Nephron (organoid): ENCODE results near the gene ALK.

Experiments
- H3K27ac Mint-ChIP-seq, 3 experiments: 2 replicates each; pipeline ENCODE4 v1.8.0; 2020; ENCODE audit warnings: mixed read lengths in 3 of 3, mild to moderate bottlenecking in 2 of 3, moderate library complexity in 1 of 3
- H3K27me3 Mint-ChIP-seq: 2 replicates; pipeline ENCODE4 v1.8.0; 2021; ENCODE audit warnings: low read depth, mild to moderate bottlenecking, moderate library complexity, mixed read lengths
- H3K36me3 Mint-ChIP-seq: 2 replicates; pipeline ENCODE4 v1.8.0; 2020; ENCODE audit warnings: low read depth, mixed read lengths
- H3K4me1 Mint-ChIP-seq: 2 replicates; pipeline ENCODE4 v1.8.0; 2020; ENCODE audit warnings: mixed read lengths
- H3K4me3 Mint-ChIP-seq, 3 experiments: 2 replicates each; pipeline ENCODE4 v1.8.0; 2020; ENCODE audit warnings: mild to moderate bottlenecking in 3 of 3, mixed read lengths in 3 of 3, moderate library complexity in 2 of 3
- H3K9me3 Mint-ChIP-seq: 2 replicates; pipeline ENCODE4 v1.8.0; 2020; ENCODE audit warnings: mixed read lengths
- TF ChIP-seq, protein P1 (sequence below), 3 experiments: fragments of 200-600 bp; sonication (generic); IDR thresholded peaks; one replicate each; pipeline ENCODE4 v1.5.0; 2021; ENCODE audit warnings: antibody characterized with exemption in 3 of 3; ENCODE audit not compliant: unreplicated experiment in 3 of 3

Gene ALK

DNA sequence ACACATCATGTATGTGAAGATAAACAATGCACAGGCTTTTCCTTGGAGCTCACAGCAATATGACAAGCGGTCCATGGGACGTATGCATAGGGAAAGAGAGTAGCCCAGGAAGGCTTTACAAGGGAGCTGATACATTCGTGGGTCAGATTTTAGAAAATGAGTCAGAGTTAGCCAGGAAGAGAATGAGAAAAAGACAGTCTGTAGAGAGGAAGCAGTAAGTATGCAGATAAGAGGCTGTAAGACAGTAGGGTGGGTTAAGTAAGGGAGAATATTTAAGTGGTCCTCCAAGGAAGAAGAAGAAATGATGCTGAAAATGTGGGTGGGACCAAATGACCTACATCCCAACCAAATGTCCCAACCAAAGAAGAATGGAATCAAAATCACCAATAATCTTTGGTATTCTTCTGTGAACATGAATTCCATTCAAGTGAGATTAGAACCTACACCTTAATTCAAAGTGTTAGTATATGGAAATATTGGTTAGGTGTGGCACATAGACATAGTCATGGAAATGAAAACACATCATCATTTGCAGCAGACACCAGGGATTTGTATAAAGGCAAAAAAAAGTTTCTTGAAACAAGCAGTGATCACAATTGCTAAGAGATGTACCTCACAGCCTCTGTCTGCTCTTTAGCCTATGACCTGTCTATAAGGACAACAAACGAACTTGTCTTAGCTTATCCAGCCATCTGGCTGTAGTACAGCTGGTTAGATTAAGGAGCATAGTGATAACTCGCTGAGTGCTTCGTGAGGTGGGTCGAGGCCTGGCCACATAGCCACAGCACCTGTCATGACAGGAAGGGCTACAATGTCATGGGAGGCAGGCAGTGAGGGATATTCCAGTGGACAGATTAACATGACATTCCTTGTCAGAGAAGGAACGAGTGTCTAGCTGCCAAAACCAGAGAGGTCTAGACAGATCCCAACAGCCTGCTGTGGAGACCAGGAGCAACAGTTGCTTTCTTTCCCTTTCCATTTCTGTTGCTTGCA is 133.6 kb downstream of the ALK start:
- TF ChIP-seq, protein P1, sequence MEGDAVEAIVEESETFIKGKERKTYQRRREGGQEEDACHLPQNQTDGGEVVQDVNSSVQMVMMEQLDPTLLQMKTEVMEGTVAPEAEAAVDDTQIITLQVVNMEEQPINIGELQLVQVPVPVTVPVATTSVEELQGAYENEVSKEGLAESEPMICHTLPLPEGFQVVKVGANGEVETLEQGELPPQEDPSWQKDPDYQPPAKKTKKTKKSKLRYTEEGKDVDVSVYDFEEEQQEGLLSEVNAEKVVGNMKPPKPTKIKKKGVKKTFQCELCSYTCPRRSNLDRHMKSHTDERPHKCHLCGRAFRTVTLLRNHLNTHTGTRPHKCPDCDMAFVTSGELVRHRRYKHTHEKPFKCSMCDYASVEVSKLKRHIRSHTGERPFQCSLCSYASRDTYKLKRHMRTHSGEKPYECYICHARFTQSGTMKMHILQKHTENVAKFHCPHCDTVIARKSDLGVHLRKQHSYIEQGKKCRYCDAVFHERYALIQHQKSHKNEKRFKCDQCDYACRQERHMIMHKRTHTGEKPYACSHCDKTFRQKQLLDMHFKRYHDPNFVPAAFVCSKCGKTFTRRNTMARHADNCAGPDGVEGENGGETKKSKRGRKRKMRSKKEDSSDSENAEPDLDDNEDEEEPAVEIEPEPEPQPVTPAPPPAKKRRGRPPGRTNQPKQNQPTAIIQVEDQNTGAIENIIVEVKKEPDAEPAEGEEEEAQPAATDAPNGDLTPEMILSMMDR (IDR thresholded peaks at IDR 0.05; ENCODE audit: unreplicated experiment in 3 of 3) = no peak
- Mint-ChIP-seq H3K27me3 (peaks cover 10% of the 10 kb centered on the region), H3K4me3 (no peak overlapping the region), H3K27ac (no peak overlapping the region), H3K36me3 (no peaks in the 10 kb centered on the region), H3K4me1 (no peaks in the 10 kb centered on the region), H3K9me3 (peaks cover 5% of the 10 kb centered on the region)

DNA sequence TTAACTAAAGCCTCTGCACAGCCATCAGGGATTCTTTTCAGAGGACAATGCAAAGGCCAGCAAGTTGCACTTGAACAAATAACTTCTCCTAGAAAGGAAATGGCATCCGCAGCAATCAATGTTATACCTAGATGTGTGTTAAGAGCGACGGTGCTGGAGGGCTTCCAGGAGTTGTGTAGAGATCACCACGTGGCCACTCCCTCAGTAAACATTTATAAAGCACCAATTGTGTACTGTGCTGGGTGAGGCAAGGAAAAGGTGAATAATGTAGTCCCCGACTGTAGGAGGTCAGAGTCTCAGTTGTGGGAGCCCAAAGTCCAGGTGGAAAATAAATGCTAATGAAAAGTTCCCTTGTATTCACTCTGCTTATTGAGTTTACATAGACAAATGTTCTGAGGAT is 135.0 kb downstream of the ALK start:
- H3K4me1 Mint-ChIP-seq = no peaks in the 10 kb centered on the region
- no peaks in the 10 kb centered on the region for H3K9me3 Mint-ChIP-seq
- H3K36me3 Mint-ChIP-seq = no peaks in the 10 kb centered on the region
- no peak overlapping the region for H3K27ac Mint-ChIP-seq
- H3K4me3 Mint-ChIP-seq = no peak overlapping the region
- TF ChIP-seq, protein P1 (IDR thresholded peaks at IDR 0.05; ENCODE audit: unreplicated experiment in 3 of 3) = no peak
- H3K27me3 Mint-ChIP-seq = peaks cover 14% of the 10 kb centered on the region

GRCh38 chr2:29783666-29784065 is 137.7 kb downstream of the ALK start:
- H3K9me3 Mint-ChIP-seq = no peaks in the 10 kb centered on the region
- peaks cover 18% of the 10 kb centered on the region for H3K27me3 Mint-ChIP-seq
- no peaks in the 10 kb centered on the region for H3K36me3 Mint-ChIP-seq
- H3K27ac Mint-ChIP-seq = no peak overlapping the region
- H3K4me3 Mint-ChIP-seq = no peak overlapping the region
- TF ChIP-seq, protein P1 (IDR thresholded peaks at IDR 0.05; ENCODE audit: unreplicated experiment in 3 of 3) = no peak
- no peaks in the 10 kb centered on the region for H3K4me1 Mint-ChIP-seq

GRCh38 chr2:29782549-29783458 is 138.6 kb downstream of the ALK start:
- H3K27me3 Mint-ChIP-seq = peaks cover 22% of the 10 kb centered on the region
- H3K9me3 Mint-ChIP-seq = no peaks in the 10 kb centered on the region
- H3K36me3 Mint-ChIP-seq = no peaks in the 10 kb centered on the region
- no peak overlapping the region for H3K27ac Mint-ChIP-seq
- H3K4me3 Mint-ChIP-seq = no peak overlapping the region
- TF ChIP-seq, protein P1 (IDR thresholded peaks at IDR 0.05; ENCODE audit: unreplicated experiment in 3 of 3) = no peak
- H3K4me1 Mint-ChIP-seq = no peaks in the 10 kb centered on the region

GRCh38 chr2:29782087-29782486 is 139.3 kb downstream of the ALK start:
- Mint-ChIP-seq H3K36me3 (no peaks in the 10 kb centered on the region), H3K27ac (no peak overlapping the region), H3K4me3 (no peak overlapping the region), H3K9me3 (no peaks in the 10 kb centered on the region), H3K27me3 (peaks cover 17% of the 10 kb centered on the region), H3K4me1 (no peaks in the 10 kb centered on the region)
- TF ChIP-seq, protein P1 (IDR thresholded peaks at IDR 0.05; ENCODE audit: unreplicated experiment in 3 of 3) = no peak
